ENCODE data around the gene RTF1. TPM values are rescaled to one million over a fixed set of nuclear protein-coding genes. Genes with fewer than 3 reads are reported as not detected.
"Not testable (repeated sequence)": the region's sequence is repeated elsewhere in the genome, so short reads cannot be mapped to it uniquely, and the experiment has no call there.

The RTF1 gene
- total and polyA plus RNA-seq, 7 experiments from 2014 or later, result 11.7 to 41.3 (median 36.2) TPM

DNA sequence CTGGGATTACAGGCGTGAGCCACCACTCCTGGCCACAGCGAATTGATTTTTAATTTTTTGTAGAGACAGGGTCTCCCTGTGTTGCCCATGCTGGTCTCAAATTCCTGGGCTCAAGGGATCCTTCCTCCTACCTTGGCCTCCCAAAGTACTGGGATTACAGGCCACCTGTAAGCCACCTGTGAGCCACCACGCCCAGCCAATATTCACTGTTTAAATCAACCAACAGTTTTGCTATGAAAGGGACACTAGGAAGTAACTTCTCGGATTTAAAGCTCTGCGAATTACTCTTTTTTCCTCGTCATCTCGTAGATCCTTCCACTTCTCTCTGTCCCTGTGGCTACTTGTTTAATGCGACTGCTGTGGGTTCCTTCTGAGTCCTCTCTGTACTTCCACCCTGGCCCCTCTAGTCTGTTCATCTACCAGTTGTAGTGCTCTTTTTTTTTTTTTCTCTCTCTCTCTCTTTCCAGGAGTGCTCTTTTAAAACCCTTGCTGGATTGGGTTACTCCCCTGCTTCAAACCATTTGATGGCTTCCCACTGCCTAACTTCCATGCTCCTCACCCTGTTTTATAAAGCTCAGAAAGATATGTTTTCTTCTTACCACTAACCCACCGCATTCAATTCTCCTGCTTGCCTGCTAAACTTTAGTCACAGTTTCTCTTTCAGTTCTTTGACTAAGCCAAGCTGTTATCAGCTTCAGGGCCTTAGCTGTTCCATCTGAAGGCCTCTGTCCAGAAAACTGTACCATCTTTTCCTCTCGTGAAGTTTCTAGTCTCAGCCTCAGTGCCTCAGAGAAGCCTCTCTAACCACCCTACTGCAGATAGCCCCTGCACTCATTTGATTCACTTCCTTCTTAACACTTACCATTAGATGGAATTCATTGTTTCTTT lies 12.4 kb downstream of the RTF1 start:
- ATAC-seq (no peak), DNase-seq (no peak)
- peaks cover 19 to 31% (median 22%) of the 10 kb centered on the region in 7 donors for H3K4me1 Mint-ChIP-seq
- Histone ChIP-seq H3K4me3 (ENCODE audit: low read length) (no peak overlapping the region), H3K9me3 (ENCODE audit: control insufficient read depth in 2 of 3, low read length in 3 of 3) (no peaks in the 10 kb centered on the region), H3K36me3 (ENCODE audit: control insufficient read depth in 2 of 3, insufficient read depth in 3 of 3, low read length in 3 of 3) (peaks cover 0 to 1% (median 0%) of the 10 kb centered on the region in 3 experiments), H3K4me1 (ENCODE audit: control insufficient read depth in 2 of 2, insufficient read depth in 2 of 2, low read length in 2 of 2) (peaks cover 0 to 2% of the 10 kb centered on the region in 2 donors), H3K27me3 (ENCODE audit: control insufficient read depth in 2 of 2, insufficient read depth in 2 of 2, low read length in 2 of 2) (no peaks in the 10 kb centered on the region), H3K27ac (ENCODE audit: low read depth, low read length) (no peak overlapping the region)
- POLR2A ChIA-PET, result no interaction called here
- H3K4me3 Mint-ChIP-seq, result peak overlapping the region in 4 of 10 donors; percentile 4 to 79 (median 13)
- peaks cover 2 to 16% (median 11%) of the 10 kb centered on the region in 5 donors for H3K36me3 Mint-ChIP-seq
- intact Hi-C loops (cut with micrococcal nuclease), result loop anchor here in 1 of 2 donors (1.0 kb wide), 1 partner anchor 27 kb away; the partner anchor contains the start of gene NDUFAF1
- no peaks in the 10 kb centered on the region for H3K27me3 Mint-ChIP-seq
- CTCF ChIA-PET, result interaction anchor here (1.1 kb wide), 1 partner anchor 97 kb away, joined by 3 read pairs; the partner anchor contains the start of genes NUSAP1 and OIP5
- peak overlapping the region in 5 of 9 donors; percentile 2 to 91 (median 18) for H3K27ac Mint-ChIP-seq
- peaks cover 0 to 2% (median 0%) of the 10 kb centered on the region in 11 donors for H3K9me3 Mint-ChIP-seq

DNA sequence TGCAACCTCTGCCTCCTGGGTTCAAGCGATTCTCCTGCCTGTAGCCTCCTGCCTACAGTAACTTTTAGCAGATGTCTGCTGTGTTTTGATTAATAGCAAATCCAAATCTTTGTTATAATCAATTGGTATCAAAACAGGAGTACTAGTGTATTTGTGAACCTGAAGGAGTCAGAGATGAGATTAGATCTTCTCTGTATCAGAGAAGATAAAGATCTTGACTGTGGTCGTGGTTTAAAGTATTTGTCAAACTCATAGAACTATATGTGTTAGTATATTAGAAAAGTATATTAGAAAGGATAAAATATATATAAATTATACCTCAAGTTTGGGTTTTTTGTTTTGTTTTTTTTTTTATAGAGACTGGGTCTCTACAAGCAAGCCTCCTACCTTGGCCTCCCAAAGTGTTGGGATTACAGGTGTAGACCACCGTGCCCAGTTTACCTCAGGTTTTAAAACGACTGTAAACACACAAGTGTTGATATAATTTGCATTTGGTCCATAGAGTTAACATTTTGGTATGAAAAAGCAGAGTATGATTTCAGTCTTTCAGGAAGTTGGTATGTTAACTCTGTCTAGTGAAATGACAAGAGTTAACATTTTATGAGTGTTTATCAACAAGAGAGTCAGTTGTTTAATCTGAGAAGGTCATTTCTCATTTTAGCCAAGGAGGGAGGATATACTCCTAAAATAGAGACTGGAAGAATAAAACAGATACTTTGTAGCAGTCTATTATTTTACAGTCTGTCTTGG lies 18.3 kb downstream of the RTF1 start:
- peaks cover 5 to 22% (median 8%) of the 10 kb centered on the region in 7 donors for H3K4me1 Mint-ChIP-seq
- H3K36me3 ChIP-seq (ENCODE audit: control insufficient read depth in 2 of 3, insufficient read depth in 3 of 3, low read length in 3 of 3), result peaks cover 0 to 20% (median 0%) of the 10 kb centered on the region in 3 experiments
- H3K4me1 ChIP-seq (ENCODE audit: control insufficient read depth in 2 of 2, insufficient read depth in 2 of 2, low read length in 2 of 2), result no peaks in the 10 kb centered on the region
- H3K27ac Mint-ChIP-seq, result no peak overlapping the region
- ATAC-seq (no peak), DNase-seq (no peak)
- no peaks in the 10 kb centered on the region for H3K27me3 Mint-ChIP-seq
- no peak overlapping the region for H3K4me3 Mint-ChIP-seq
- H3K36me3 Mint-ChIP-seq, result peaks cover 5 to 18% (median 10%) of the 10 kb centered on the region in 5 donors
- H3K27ac ChIP-seq (ENCODE audit: low read depth, low read length), result no peak overlapping the region
- no peaks in the 10 kb centered on the region for H3K27me3 ChIP-seq (ENCODE audit: control insufficient read depth in 2 of 2, insufficient read depth in 2 of 2, low read length in 2 of 2)
- POLR2A ChIA-PET, result interaction anchor here (0.7 kb wide), 1 partner anchor 23 kb away, joined by 4 read pairs; no protein-coding TSS in a partner anchor
- no peaks in the 10 kb centered on the region for H3K9me3 ChIP-seq (ENCODE audit: control insufficient read depth in 2 of 3, low read length in 3 of 3)
- peaks cover 0 to 2% (median 0%) of the 10 kb centered on the region in 11 donors for H3K9me3 Mint-ChIP-seq
- no peak overlapping the region for H3K4me3 ChIP-seq (ENCODE audit: low read length)
- intact Hi-C loops (cut with micrococcal nuclease), result no loop called here
- CTCF ChIA-PET, result no interaction called here

DNA sequence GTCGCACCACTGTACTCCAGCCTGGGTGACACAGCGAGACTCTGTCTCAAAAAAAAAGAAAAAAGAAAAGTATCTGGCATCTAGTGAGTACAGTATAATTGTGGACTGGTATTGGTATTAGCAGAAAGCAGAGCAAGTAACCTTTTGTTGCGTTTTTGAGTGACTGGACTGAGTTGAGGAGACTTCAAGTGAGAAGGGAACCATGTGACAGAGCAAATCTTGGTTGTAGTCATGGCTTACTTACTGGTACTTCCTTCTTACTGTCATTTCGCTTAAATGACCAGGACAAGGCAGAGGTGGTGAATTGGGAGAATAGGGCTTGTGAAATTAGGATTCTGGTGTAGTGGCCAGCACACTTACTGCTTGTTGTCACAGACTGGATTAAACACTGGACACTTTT lies 20.6 kb downstream of the RTF1 start:
- peaks cover 5 to 24% (median 10%) of the 10 kb centered on the region in 7 donors for H3K4me1 Mint-ChIP-seq
- Histone ChIP-seq H3K4me1 (ENCODE audit: control insufficient read depth in 2 of 2, insufficient read depth in 2 of 2, low read length in 2 of 2) (no peaks in the 10 kb centered on the region), H3K27me3 (ENCODE audit: control insufficient read depth in 2 of 2, insufficient read depth in 2 of 2, low read length in 2 of 2) (no peaks in the 10 kb centered on the region), H3K9me3 (ENCODE audit: control insufficient read depth in 2 of 3, low read length in 3 of 3) (no peaks in the 10 kb centered on the region), H3K36me3 (ENCODE audit: control insufficient read depth in 2 of 3, insufficient read depth in 3 of 3, low read length in 3 of 3) (peaks cover 0 to 32% (median 4%) of the 10 kb centered on the region in 3 experiments), H3K27ac (ENCODE audit: low read depth, low read length) (no peak overlapping the region), H3K4me3 (ENCODE audit: low read length) (no peak overlapping the region)
- no peak for ATAC-seq
- intact Hi-C loops (cut with micrococcal nuclease), result no loop called here
- CTCF ChIA-PET, result interaction anchor here (0.7 kb wide), 1 partner anchor 793 kb away, joined by 3 read pairs; no protein-coding TSS in a partner anchor
- no peak for DNase-seq
- H3K36me3 Mint-ChIP-seq, result peaks cover 8 to 23% (median 15%) of the 10 kb centered on the region in 5 donors
- no peaks in the 10 kb centered on the region for H3K9me3 Mint-ChIP-seq
- no peak overlapping the region for H3K4me3 Mint-ChIP-seq
- peak overlapping the region in 2 of 9 donors; percentile 69 to 85 for H3K27ac Mint-ChIP-seq
- POLR2A ChIA-PET, result interaction anchor here (0.6 kb wide), 1 partner anchor 9 kb away, joined by 4 read pairs; no protein-coding TSS in a partner anchor
- no peaks in the 10 kb centered on the region for H3K27me3 Mint-ChIP-seq

DNA sequence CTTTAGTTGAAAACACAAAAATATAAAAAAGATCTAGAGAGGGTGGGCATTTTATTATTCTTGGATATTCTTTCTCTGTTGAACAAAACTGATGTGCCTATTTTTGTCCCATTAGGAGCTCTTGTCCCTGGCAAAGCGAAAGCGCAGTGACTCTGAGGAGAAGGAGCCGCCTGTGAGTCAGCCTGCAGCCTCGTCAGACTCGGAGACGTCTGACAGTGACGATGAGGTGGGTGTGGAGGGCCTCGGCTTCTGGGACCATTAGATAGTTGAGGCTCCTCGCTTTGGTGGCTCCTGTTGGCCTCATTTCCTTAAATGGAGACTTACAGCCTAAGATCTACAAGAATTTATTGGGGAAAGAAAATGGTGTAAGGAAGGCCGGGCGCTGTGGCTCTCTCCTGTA lies 21.3 kb downstream of the RTF1 start:
- CTCF ChIA-PET, result no interaction called here
- no peaks in the 10 kb centered on the region for H3K9me3 Mint-ChIP-seq
- DNase-seq (no peak), ATAC-seq (no peak)
- H3K9me3 ChIP-seq (ENCODE audit: control insufficient read depth in 2 of 3, low read length in 3 of 3), result no peaks in the 10 kb centered on the region
- H3K36me3 Mint-ChIP-seq, result peaks cover 12 to 24% (median 16%) of the 10 kb centered on the region in 5 donors
- peaks cover 0 to 33% (median 4%) of the 10 kb centered on the region in 3 experiments for H3K36me3 ChIP-seq (ENCODE audit: control insufficient read depth in 2 of 3, insufficient read depth in 3 of 3, low read length in 3 of 3)
- no peak overlapping the region for H3K4me3 ChIP-seq (ENCODE audit: low read length)
- no peaks in the 10 kb centered on the region for H3K27me3 Mint-ChIP-seq
- H3K4me1 Mint-ChIP-seq, result peaks cover 8 to 29% (median 15%) of the 10 kb centered on the region in 7 donors
- intact Hi-C loops (cut with micrococcal nuclease), result no loop called here
- POLR2A ChIA-PET, result no interaction called here
- H3K27ac Mint-ChIP-seq, result peak overlapping the region in 2 of 9 donors; percentile 13 to 14
- H3K27me3 ChIP-seq (ENCODE audit: control insufficient read depth in 2 of 2, insufficient read depth in 2 of 2, low read length in 2 of 2), result no peaks in the 10 kb centered on the region
- peaks cover 0 to 1% of the 10 kb centered on the region in 2 donors for H3K4me1 ChIP-seq (ENCODE audit: control insufficient read depth in 2 of 2, insufficient read depth in 2 of 2, low read length in 2 of 2)
- H3K4me3 Mint-ChIP-seq, result no peak overlapping the region
- no peak overlapping the region for H3K27ac ChIP-seq (ENCODE audit: low read depth, low read length)

DNA sequence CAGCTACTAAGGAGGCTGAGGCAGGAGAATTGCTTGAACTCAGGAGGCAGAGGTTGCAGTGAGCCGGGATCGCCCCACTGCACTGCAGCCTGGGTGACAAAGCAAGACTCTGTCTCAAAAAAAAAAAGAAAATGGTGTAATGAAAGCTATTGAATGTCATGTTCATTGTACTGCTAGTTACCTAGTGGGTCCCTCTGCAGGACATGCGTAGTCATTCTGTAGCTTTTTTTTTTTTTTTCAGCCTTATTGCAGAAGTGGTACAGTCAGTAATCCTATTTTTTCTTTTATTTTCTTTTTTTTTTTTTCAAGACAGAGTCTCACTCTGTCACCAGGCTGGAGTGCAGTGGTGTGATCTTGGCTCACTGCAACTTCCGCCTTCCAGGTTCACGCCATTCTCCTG lies 21.9 kb downstream of the RTF1 start:
- not testable (repeated sequence) for H3K4me3 ChIP-seq (ENCODE audit: low read length); H3K4me3 Mint-ChIP-seq
- CTCF ChIA-PET, result interaction anchor here (0.7 kb wide), 1 partner anchor 141 kb away, joined by 6 read pairs; no protein-coding TSS in a partner anchor

DNA sequence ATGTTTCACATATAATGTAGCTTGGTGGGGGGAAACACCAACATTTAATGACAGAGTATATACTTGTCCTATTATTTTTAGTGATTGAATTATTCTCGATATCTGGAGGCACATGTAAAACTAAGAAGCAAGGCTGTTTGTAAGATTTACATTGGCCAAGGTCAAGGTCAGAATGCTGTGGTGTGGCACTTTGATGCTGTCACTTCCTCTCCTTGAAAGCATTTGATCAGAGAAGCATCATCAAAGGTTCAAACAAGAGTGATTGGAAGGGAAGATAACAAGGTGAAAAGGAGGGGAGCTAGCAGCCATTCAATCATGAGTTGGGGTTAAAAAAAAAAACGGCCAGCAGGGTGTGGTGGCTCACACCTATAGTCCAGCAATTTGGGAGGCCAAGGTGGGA lies 26.4 kb downstream of the RTF1 start:
- H3K36me3 ChIP-seq (ENCODE audit: control insufficient read depth in 2 of 3, insufficient read depth in 3 of 3, low read length in 3 of 3), result peaks cover 0 to 27% (median 4%) of the 10 kb centered on the region in 3 experiments
- Mint-ChIP-seq H3K27me3 (no peaks in the 10 kb centered on the region), H3K27ac (peak overlapping the region in 4 of 9 donors; percentile 11 to 72 (median 52)), H3K36me3 (peaks cover 7 to 30% (median 12%) of the 10 kb centered on the region in 5 donors), H3K9me3 (no peaks in the 10 kb centered on the region), H3K4me3 (no peak overlapping the region), H3K4me1 (peaks cover 15 to 29% (median 25%) of the 10 kb centered on the region in 7 donors)
- intact Hi-C loops (cut with micrococcal nuclease), result no loop called here
- no peak for DNase-seq
- no peak for ATAC-seq
- peaks cover 0 to 4% of the 10 kb centered on the region in 2 donors for H3K4me1 ChIP-seq (ENCODE audit: control insufficient read depth in 2 of 2, insufficient read depth in 2 of 2, low read length in 2 of 2)
- ChIA-PET CTCF (no interaction called here), POLR2A (interaction anchor here (1.0 kb wide), 2 partner anchors 9 to 27 kb away, joined by 4 to 10 read pairs; partner anchors contain the start of gene RTF1)
- no peak overlapping the region for H3K4me3 ChIP-seq (ENCODE audit: low read length)
- no peaks in the 10 kb centered on the region for H3K9me3 ChIP-seq (ENCODE audit: control insufficient read depth in 2 of 3, low read length in 3 of 3)
- no peak overlapping the region for H3K27ac ChIP-seq (ENCODE audit: low read depth, low read length)
- no peaks in the 10 kb centered on the region for H3K27me3 ChIP-seq (ENCODE audit: control insufficient read depth in 2 of 2, insufficient read depth in 2 of 2, low read length in 2 of 2)

More for the DNA sequence above, 21.9 kb downstream of the RTF1 start:
- H3K9me3 Mint-ChIP-seq; ATAC-seq; POLR2A ChIA-PET; DNase-seq; intact Hi-C loops (cut with micrococcal nuclease); H3K4me1 ChIP-seq (ENCODE audit: control insufficient read depth in 2 of 2, insufficient read depth in 2 of 2, low read length in 2 of 2); H3K9me3 ChIP-seq (ENCODE audit: control insufficient read depth in 2 of 3, low read length in 3 of 3); H3K27me3 ChIP-seq (ENCODE audit: control insufficient read depth in 2 of 2, insufficient read depth in 2 of 2, low read length in 2 of 2); H3K27me3 Mint-ChIP-seq; H3K27ac ChIP-seq (ENCODE audit: low read depth, low read length); H3K27ac Mint-ChIP-seq: not testable (repeated sequence)
- peaks cover 0 to 33% (median 4%) of the 10 kb centered on the region in 3 experiments for H3K36me3 ChIP-seq (ENCODE audit: control insufficient read depth in 2 of 3, insufficient read depth in 3 of 3, low read length in 3 of 3)
- H3K36me3 Mint-ChIP-seq, result peaks cover 12 to 27% (median 18%) of the 10 kb centered on the region in 5 donors
- H3K4me1 Mint-ChIP-seq, result peaks cover 11 to 32% (median 18%) of the 10 kb centered on the region in 7 donors

All from naive thymus-derived CD4-positive, alpha-beta T cell (primary cell).